Measurements from ENCODE around the gene CCDC88B. TPM values are rescaled to one million over a fixed set of nuclear protein-coding genes. Genes with fewer than 3 reads are reported as not detected.

CCDC88B gene
- total RNA-seq, 2 donors from 2014 or later, result 14.2 to 15.2 TPM

DNA sequence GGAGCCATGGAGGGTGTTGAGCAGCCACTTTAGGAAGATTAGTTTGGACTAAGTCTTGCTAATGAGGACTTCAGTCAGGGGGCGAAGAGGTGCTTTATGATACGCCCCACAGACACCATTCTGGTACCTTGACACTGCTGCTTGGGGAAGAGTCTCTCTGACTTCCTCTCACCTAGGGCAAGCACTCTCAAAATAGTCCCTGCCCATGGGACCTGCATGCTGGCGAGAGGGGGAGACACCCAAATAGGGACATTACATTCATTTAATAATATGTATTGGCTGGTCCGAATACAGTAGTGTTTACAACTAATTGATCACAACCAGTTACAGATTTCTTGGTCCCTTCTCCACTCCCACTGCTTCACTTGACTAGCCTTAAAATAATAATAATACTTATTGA is 44.2 kb upstream of the CCDC88B start:
- Histone ChIP-seq H3K9me3 (ENCODE audit: control insufficient read depth, low read length) (no peaks in the 10 kb centered on the region), H3K4me1 (ENCODE audit: control insufficient read depth, insufficient read depth, low read length) (no peaks in the 10 kb centered on the region), H3K27me3 (ENCODE audit: control insufficient read depth, insufficient read depth, low read length, poor library complexity, severe bottlenecking) (peaks cover 100% of the 10 kb centered on the region), H3K36me3 (ENCODE audit: control insufficient read depth, insufficient read depth, low read length) (no peaks in the 10 kb centered on the region), H3K9ac (ENCODE audit: extremely low read depth, low read length, poor library complexity, severe bottlenecking) (no peak overlapping the region), H3K27ac (ENCODE audit: low read depth, low read length) (no peak overlapping the region), H3K4me3 (ENCODE audit: low read length) (no peak overlapping the region)
- TF ChIP-seq, protein P1, sequence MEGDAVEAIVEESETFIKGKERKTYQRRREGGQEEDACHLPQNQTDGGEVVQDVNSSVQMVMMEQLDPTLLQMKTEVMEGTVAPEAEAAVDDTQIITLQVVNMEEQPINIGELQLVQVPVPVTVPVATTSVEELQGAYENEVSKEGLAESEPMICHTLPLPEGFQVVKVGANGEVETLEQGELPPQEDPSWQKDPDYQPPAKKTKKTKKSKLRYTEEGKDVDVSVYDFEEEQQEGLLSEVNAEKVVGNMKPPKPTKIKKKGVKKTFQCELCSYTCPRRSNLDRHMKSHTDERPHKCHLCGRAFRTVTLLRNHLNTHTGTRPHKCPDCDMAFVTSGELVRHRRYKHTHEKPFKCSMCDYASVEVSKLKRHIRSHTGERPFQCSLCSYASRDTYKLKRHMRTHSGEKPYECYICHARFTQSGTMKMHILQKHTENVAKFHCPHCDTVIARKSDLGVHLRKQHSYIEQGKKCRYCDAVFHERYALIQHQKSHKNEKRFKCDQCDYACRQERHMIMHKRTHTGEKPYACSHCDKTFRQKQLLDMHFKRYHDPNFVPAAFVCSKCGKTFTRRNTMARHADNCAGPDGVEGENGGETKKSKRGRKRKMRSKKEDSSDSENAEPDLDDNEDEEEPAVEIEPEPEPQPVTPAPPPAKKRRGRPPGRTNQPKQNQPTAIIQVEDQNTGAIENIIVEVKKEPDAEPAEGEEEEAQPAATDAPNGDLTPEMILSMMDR (conservative IDR thresholded peaks at IDR 0.05), result no peak
- Mint-ChIP-seq H3K36me3 (ENCODE audit: low read depth) (no peaks in the 10 kb centered on the region), H3K27me3 (ENCODE audit: insufficient read depth) (peaks cover 92% of the 10 kb centered on the region), H3K4me3 (no peak overlapping the region), H3K27ac (no peak overlapping the region), H3K9me3 (no peaks in the 10 kb centered on the region), H3K4me1 (peaks cover 2% of the 10 kb centered on the region)
- 90% methylated on average over 2 of the region's 4 CpGs; no CpG with 5 or more reads in 1 of the 2 experiments for WGBS, 2 experiments (ENCODE audit: insufficient coverage in 1 of 2, insufficient read length in 1 of 2)
- DNase-seq, result no peak

DNA sequence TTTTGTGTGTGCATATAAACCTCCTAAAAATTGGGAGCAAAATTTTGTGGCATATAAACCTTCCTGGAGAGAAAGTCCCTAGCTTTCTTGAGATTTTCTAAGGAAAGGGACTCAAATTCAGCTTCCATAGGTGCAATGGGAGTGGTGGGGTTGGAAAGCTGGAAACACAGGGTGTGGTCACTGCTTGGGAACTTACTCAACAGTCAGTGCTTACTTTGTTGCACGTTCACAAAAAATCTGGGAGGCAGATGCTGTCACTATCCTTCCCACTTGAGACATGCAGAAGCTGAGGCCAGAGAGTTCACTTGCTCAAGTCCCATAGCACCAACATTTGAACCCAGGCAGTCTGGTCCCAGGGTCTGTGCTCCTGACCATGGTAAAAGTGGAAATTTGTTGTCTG is 43.8 kb upstream of the CCDC88B start:
- Histone ChIP-seq H3K36me3 (ENCODE audit: control insufficient read depth, insufficient read depth, low read length) (no peaks in the 10 kb centered on the region), H3K27ac (ENCODE audit: low read depth, low read length) (no peak overlapping the region), H3K27me3 (ENCODE audit: control insufficient read depth, insufficient read depth, low read length, poor library complexity, severe bottlenecking) (peaks cover 100% of the 10 kb centered on the region), H3K4me3 (ENCODE audit: low read length) (no peak overlapping the region), H3K9me3 (ENCODE audit: control insufficient read depth, low read length) (no peaks in the 10 kb centered on the region), H3K4me1 (ENCODE audit: control insufficient read depth, insufficient read depth, low read length) (no peaks in the 10 kb centered on the region), H3K9ac (ENCODE audit: extremely low read depth, low read length, poor library complexity, severe bottlenecking) (no peak overlapping the region)
- H3K4me1 Mint-ChIP-seq, result no peaks in the 10 kb centered on the region
- TF ChIP-seq, protein P1 (conservative IDR thresholded peaks at IDR 0.05), result no peak
- no peak for DNase-seq
- H3K36me3 Mint-ChIP-seq (ENCODE audit: low read depth), result no peaks in the 10 kb centered on the region
- H3K27me3 Mint-ChIP-seq (ENCODE audit: insufficient read depth), result peaks cover 92% of the 10 kb centered on the region
- 50 to 67% methylated on average over 1 of the region's 1 CpG for WGBS, 2 experiments (ENCODE audit: insufficient coverage in 1 of 2, insufficient read length in 1 of 2)
- no peaks in the 10 kb centered on the region for H3K9me3 Mint-ChIP-seq
- H3K27ac Mint-ChIP-seq, result no peak overlapping the region
- H3K4me3 Mint-ChIP-seq, result no peak overlapping the region

DNA sequence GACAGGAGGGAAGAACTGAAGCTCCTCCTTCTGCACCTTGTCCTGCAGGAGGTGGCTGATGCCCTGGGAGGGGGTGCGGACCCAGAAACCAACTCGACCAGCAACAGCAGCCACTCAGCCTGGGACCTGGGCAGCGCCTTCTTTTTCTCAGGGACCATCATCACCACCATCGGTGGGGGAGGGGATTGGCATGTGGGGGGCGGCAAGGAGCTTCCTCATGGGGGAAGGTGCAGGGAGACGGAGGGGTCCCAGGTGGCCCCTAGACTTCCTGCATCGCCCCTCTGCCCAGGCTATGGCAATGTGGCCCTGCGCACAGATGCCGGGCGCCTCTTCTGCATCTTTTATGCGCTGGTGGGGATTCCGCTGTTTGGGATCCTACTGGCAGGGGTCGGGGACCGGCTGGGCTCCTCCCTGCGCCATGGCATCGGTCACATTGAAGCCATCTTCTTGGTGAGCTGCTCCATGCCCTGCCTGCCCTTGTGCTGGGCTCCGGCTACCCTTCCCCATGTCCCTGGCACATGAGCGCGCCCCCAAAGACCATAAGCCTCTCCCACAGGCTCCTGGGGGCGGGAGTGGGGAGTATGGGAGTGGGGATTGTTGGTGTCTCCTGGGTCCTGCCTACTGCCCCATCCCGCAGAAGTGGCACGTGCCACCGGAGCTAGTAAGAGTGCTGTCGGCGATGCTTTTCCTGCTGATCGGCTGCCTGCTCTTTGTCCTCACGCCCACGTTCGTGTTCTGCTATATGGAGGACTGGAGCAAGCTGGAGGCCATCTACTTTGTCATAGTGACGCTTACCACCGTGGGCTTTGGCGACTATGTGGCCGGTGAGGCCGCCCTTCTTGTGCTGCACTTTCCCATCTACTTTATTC is 42.9 kb upstream of the CCDC88B start:
- no peaks in the 10 kb centered on the region for H3K4me1 Mint-ChIP-seq
- 44 to 55% methylated on average over 25 to 34 of the region's 34 CpGs for WGBS, 2 experiments (ENCODE audit: insufficient coverage in 1 of 2, insufficient read length in 1 of 2)
- H3K27me3 Mint-ChIP-seq (ENCODE audit: insufficient read depth), result peaks cover 98% of the 10 kb centered on the region
- Histone ChIP-seq H3K36me3 (ENCODE audit: control insufficient read depth, insufficient read depth, low read length) (no peaks in the 10 kb centered on the region), H3K9ac (ENCODE audit: extremely low read depth, low read length, poor library complexity, severe bottlenecking) (no peak overlapping the region), H3K27ac (ENCODE audit: low read depth, low read length) (no peak overlapping the region), H3K27me3 (ENCODE audit: control insufficient read depth, insufficient read depth, low read length, poor library complexity, severe bottlenecking) (peaks cover 100% of the 10 kb centered on the region), H3K9me3 (ENCODE audit: control insufficient read depth, low read length) (no peaks in the 10 kb centered on the region), H3K4me3 (ENCODE audit: low read length) (no peak overlapping the region), H3K4me1 (ENCODE audit: control insufficient read depth, insufficient read depth, low read length) (no peaks in the 10 kb centered on the region)
- no peak overlapping the region for H3K4me3 Mint-ChIP-seq
- no peaks in the 10 kb centered on the region for H3K9me3 Mint-ChIP-seq
- no peaks in the 10 kb centered on the region for H3K36me3 Mint-ChIP-seq (ENCODE audit: low read depth)
- H3K27ac Mint-ChIP-seq, result no peak overlapping the region
- DNase-seq, result no peak
- TF ChIP-seq, protein P1 (conservative IDR thresholded peaks at IDR 0.05), result no peak

All from endodermal cell (in vitro differentiated cells).